ENCODE measurements around the gene CRIM1. TPM values are rescaled to one million over a fixed set of nuclear protein-coding genes. Genes with fewer than 3 reads are reported as not detected.

The CRIM1 gene
- total and polyA plus RNA-seq, 2 of the 8 experiments (the other 6 are each of a cell fraction or from before 2014, with no cell fraction given) = 9.4 to 28.4 TPM

DNA sequence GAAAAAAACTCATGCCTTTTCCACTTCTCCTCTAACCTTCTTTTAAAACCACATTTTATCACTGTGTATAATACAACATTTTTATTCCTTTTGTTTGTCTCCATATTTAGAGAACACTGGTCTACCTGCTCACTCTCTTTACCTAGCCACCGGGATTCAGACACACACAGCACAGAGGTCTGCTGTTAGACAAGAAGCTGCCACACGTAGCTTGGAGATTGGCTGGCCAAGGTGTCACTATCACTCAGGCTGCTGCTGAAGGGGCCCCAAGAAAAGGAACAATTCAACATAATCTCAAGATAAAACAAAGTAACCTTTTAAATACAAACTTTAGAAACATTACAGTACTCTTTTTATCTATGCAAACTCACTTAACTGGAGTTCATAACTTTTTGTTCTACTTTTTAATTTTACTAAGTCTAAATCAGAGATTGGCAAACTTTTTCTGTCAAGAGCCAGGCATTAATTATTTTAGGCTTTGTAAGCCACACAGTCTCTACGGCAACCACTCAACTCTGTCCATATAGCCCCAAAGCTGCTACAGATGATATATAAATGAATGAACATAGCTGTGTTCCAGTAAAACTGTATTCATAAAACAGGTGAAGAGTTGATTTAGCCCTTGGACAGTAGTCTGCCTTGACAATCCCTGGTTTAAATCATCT is 216.6 kb downstream of the CRIM1 start:
- Histone ChIP-seq H3K4ac (replicated peaks; ENCODE audit: insufficient read length, low read depth, low read length) (no peak overlapping the region), H3K9ac (replicated peaks in 1 of 4; ENCODE audit: extremely low read depth in 1 of 4, low read depth in 3 of 4, low read length in 3 of 4) (no peak overlapping the region), H2BK120ac (replicated peaks; ENCODE audit: low read depth, low read length) (no peak overlapping the region), H3K4me1 (replicated peaks in 1 of 4; ENCODE audit: control insufficient read depth in 3 of 4, insufficient read depth in 4 of 4, low read length in 3 of 4) (peaks cover 0 to 3% (median 0%) of the 10 kb centered on the region in 4 experiments; a peak in 1 of 7 replicates), H3K79me2 (ENCODE audit: control insufficient read depth in 1 of 2, insufficient read depth in 2 of 2, low read length in 2 of 2) (no peaks in the 10 kb centered on the region), H3K18ac (ENCODE audit: extremely low read depth, low read length) (no peak overlapping the region), H4K91ac (replicated peaks; ENCODE audit: insufficient read length, low read length) (no peak overlapping the region), H2AFZ (ENCODE audit: low read length) (no peak overlapping the region), H4K8ac (ENCODE audit: extremely low read depth, insufficient read depth, low read length) (no peak overlapping the region), H2BK5ac (ENCODE audit: low read depth, low read length) (no peak overlapping the region), H2BK15ac (ENCODE audit: low read length) (no peak overlapping the region), H2AK5ac (ENCODE audit: low read depth, low read length) (no peak overlapping the region), H3K79me1 (ENCODE audit: low read depth, low read length) (no peaks in the 10 kb centered on the region), H3K27ac (ENCODE audit: low read depth, low read length) (no peak overlapping the region), H2BK12ac (ENCODE audit: low read depth, low read length) (no peak overlapping the region), H3K23me2 (ENCODE audit: low read depth, low read length) (no peaks in the 10 kb centered on the region), H3K36me3 (ENCODE audit: control insufficient read depth in 2 of 4, insufficient read depth in 4 of 4, low read length in 3 of 4) (peaks cover 0 to 3% (median 0%) of the 10 kb centered on the region in 4 experiments; a peak in 2 of 8 replicates), H3K56ac (replicated peaks; ENCODE audit: insufficient read length, low read depth, low read length) (no peak overlapping the region), H2BK20ac (ENCODE audit: low read length) (no peak overlapping the region), H3K4me2 (ENCODE audit: insufficient read depth in 1 of 2, low read depth in 2 of 2, low read length in 2 of 2) (no peak overlapping the region), H3K9me3 (ENCODE audit: insufficient read depth in 2 of 2, low read depth in 1 of 2, low read length in 1 of 2) (no peaks in the 10 kb centered on the region), H3K14ac (ENCODE audit: insufficient read length) (no peak overlapping the region), H4K5ac (ENCODE audit: insufficient read length, low read depth, low read length) (no peak overlapping the region), H3K27me3 (replicated peaks in 1 of 4; ENCODE audit: control insufficient read depth in 3 of 4, extremely low read depth in 1 of 4, insufficient read depth in 3 of 4, low read length in 3 of 4) (no peaks in the 10 kb centered on the region), H3K4me3 (ENCODE audit: extremely low read depth in 1 of 4, insufficient read depth in 2 of 4, low read depth in 3 of 4, low read length in 4 of 4) (no peak overlapping the region), H3K23ac (ENCODE audit: insufficient read length) (no peak overlapping the region), H4K20me1 (replicated peaks in 1 of 2; ENCODE audit: control insufficient read depth in 1 of 2, insufficient read depth in 2 of 2, low read length in 2 of 2) (no peaks in the 10 kb centered on the region)
- WGBS, 2 experiments (ENCODE audit: extremely low coverage in 1 of 2, insufficient coverage in 1 of 2, insufficient read length in 1 of 2, insufficient replicate concordance in 2 of 2, low coverage in 1 of 2, low lambda C conversion rate in 2 of 2, missing lambda C conversion rate in 1 of 2) = 78% methylated on average over 3 of the region's 3 CpGs; no CpG with 5 or more reads in 1 of the 2 experiments
- TF ChIP-seq BACH1 (IDR thresholded peaks at IDR 0.05; ENCODE audit: low read length) (no peak), ZNF274 (IDR thresholded peaks at IDR 0.05; ENCODE audit: borderline replicate concordance, extremely low read depth, low read length) (no peak), CTBP2 (IDR thresholded peaks at IDR 0.05; ENCODE audit: borderline replicate concordance, insufficient read depth, insufficient read length, low read length) (no peak), MAFK (IDR thresholded peaks at IDR 0.05; ENCODE audit: low read depth, low read length) (no peak), JUND (IDR thresholded peaks at IDR 0.05; ENCODE audit: low read length) (no peak), CHD1 (IDR thresholded peaks at IDR 0.05; ENCODE audit: low read depth, low read length) (no peak), BRCA1 (IDR thresholded peaks at IDR 0.05; ENCODE audit: low read depth, low read length) (no peak), CBX5 (IDR thresholded peaks at IDR 0.05; ENCODE audit: low read depth, low read length) (no peak), RXRA (IDR thresholded peaks at IDR 0.05; ENCODE audit: insufficient read depth, low read depth, low read length) (no peak), NANOG (IDR thresholded peaks at IDR 0.05; ENCODE audit: insufficient read depth, low read depth, low read length, poor library complexity, severe bottlenecking) (no peak), SUZ12 (IDR thresholded peaks at IDR 0.05; ENCODE audit: low read length) (no peak)
- ChIA-PET CTCF (ENCODE audit: partially characterized antibody) (interaction anchor here (0.6 to 1.3 kb wide), 3 partner anchors 9 to 81 kb away, joined by 3 to 4 read pairs (median 4); no protein-coding TSS in a partner anchor), POLR2A (ENCODE audit: partially characterized antibody) (no interaction called here)
- DNase-seq (ENCODE audit: low read depth in 1 of 2, low spot score in 2 of 2) = no peak
- FAIRE-seq = no peak
